Trophoblast cell (in vitro differentiated cells and primary cell): ENCODE results near the gene GRIA4.
A peak's percentile ranks its signal among the peaks of the same experiment; 100 is the strongest.

Experiments
- DNase-seq, 2 donors: peaks; one replicate each; pipeline ENCODE4 v3.0.0-alpha.2; 2016
- H2AFZ ChIP-seq: 2 replicates; pipeline ENCODE4 v1.6.1; 2013; ENCODE audit warnings: low read length, moderate library complexity, mild to moderate bottlenecking; ENCODE audit not compliant: insufficient read depth, poor library complexity
- H2AK5ac ChIP-seq: 2 replicates; pipeline ENCODE4 v1.6.1; 2013; ENCODE audit warnings: mild to moderate bottlenecking, low read length
- H2BK120ac ChIP-seq: 2 replicates; pipeline ENCODE4 v1.6.1; 2013; ENCODE audit warnings: low read length, mild to moderate bottlenecking, moderate library complexity; ENCODE audit not compliant: insufficient read depth, poor library complexity
- H2BK12ac ChIP-seq: 2 replicates; pipeline ENCODE4 v1.6.1; 2013; ENCODE audit warnings: mild to moderate bottlenecking, low read length, moderate library complexity
- H2BK5ac ChIP-seq: 2 replicates; pipeline ENCODE4 v1.6.1; 2013; ENCODE audit warnings: low read length, low read depth, moderate library complexity, mild to moderate bottlenecking; ENCODE audit not compliant: poor library complexity
- H3K14ac ChIP-seq: 2 replicates; pipeline ENCODE4 v1.6.1; 2013; ENCODE audit warnings: mild to moderate bottlenecking, low read length
- H3K18ac ChIP-seq: 2 replicates; pipeline ENCODE4 v1.6.1; 2013; ENCODE audit warnings: mild to moderate bottlenecking, low read length
- H3K23ac ChIP-seq: 2 replicates; pipeline ENCODE4 v1.6.1; 2013; ENCODE audit warnings: low read length
- H3K27ac ChIP-seq: 2 replicates; pipeline ENCODE4 v1.5.1; 2013; ENCODE audit warnings: low read depth, mild to moderate bottlenecking, inconsistent platforms, low read length, moderate library complexity
- H3K27me3 ChIP-seq: 2 replicates; pipeline ENCODE4 v1.6.1; 2013; ENCODE audit warnings: inconsistent platforms, mild to moderate bottlenecking, low read length, moderate library complexity; ENCODE audit not compliant: insufficient read depth
- H3K36me3 ChIP-seq, 2 experiments: 1 replicate in 1 of 2; 2 replicates in 1 of 2; pipeline ENCODE4 v1.6.1; 2013; ENCODE audit warnings: low read length in 2 of 2, mild to moderate bottlenecking in 2 of 2, moderate library complexity in 1 of 2; ENCODE audit not compliant: insufficient read depth in 2 of 2, control insufficient read depth in 1 of 2
- H3K4ac ChIP-seq: 2 replicates; pipeline ENCODE4 v1.6.1; 2013; ENCODE audit warnings: low read depth, mild to moderate bottlenecking, low read length, moderate library complexity
- H3K4me1 ChIP-seq, 2 experiments: 1 replicate in 1 of 2; 2 replicates in 1 of 2; pipeline ENCODE4 v1.6.1; 2013; ENCODE audit warnings: low read length in 2 of 2, mild to moderate bottlenecking in 2 of 2, moderate library complexity in 1 of 2; ENCODE audit not compliant: insufficient read depth in 2 of 2, control insufficient read depth in 1 of 2
- H3K4me2 ChIP-seq: 2 replicates; pipeline ENCODE4 v1.6.1; 2013; ENCODE audit warnings: inconsistent platforms, mild to moderate bottlenecking, low read length, moderate library complexity
- H3K4me3 ChIP-seq: 2 replicates; pipeline ENCODE4 v1.5.1; 2013; ENCODE audit warnings: mild to moderate bottlenecking, low read depth, low read length, inconsistent platforms
- H3K79me1 ChIP-seq: one replicate; pipeline ENCODE4 v1.6.1; 2013; ENCODE audit warnings: low read length
- H3K79me2 ChIP-seq: 2 replicates; pipeline ENCODE4 v1.6.1; 2013; ENCODE audit warnings: low read length, mild to moderate bottlenecking; ENCODE audit not compliant: control insufficient read depth, insufficient read depth, poor library complexity
- H3K9ac ChIP-seq: 2 replicates; pipeline ENCODE4 v1.6.1; 2013; ENCODE audit warnings: mild to moderate bottlenecking, low read length
- H3K9me3 ChIP-seq: 2 replicates; pipeline ENCODE4 v1.6.1; 2013; ENCODE audit warnings: low read depth, mild to moderate bottlenecking, control low read depth, inconsistent platforms, low read length; ENCODE audit not compliant: insufficient read depth
- H4K12ac ChIP-seq: 2 replicates; pipeline ENCODE4 v1.6.1; 2013; ENCODE audit warnings: low read depth, mild to moderate bottlenecking, low read length, moderate library complexity
- H4K8ac ChIP-seq: 2 replicates; pipeline ENCODE4 v1.6.1; 2013; ENCODE audit warnings: low read depth, mild to moderate bottlenecking, low read length, moderate library complexity
- H4K91ac ChIP-seq: one replicate; pipeline ENCODE4 v1.6.1; 2013; ENCODE audit warnings: low read depth, mild to moderate bottlenecking, low read length, moderate library complexity
- WGBS: extraction: QIAGEN DNeasy Blood & Tissue Kit; methylation state at CpG from one replicate; pipeline ENCODE4 v1.1.7; 2013; ENCODE audit warnings: missing lambda C conversion rate; ENCODE audit not compliant: insufficient read length, insufficient coverage; ENCODE audit errors: extremely low coverage; 5-methylcytosine and 5-hydroxymethylcytosine counted together

GRIA4 gene

DNA sequence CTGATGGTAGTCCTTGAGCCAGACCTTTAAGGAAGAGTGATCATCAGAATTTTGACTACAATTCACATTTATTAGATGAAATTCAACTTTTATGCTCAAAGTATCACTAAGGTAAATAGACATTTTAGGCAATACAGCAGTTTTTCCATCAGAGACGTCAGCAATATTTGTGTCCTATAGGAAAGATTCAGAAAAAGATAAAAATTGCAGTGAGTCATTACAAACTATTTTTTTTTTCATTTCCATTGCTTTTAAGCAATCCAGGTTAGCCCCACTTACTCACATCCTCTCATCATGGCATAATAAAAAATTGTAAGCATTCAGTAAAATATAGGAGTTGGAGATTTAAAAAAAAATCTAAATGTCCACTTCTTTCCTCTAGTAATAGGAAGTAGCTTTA, 365.3 kb downstream of the GRIA4 start:
- Histone ChIP-seq H3K9me3 (no peaks in the 10 kb centered on the region), H3K27ac (no peak overlapping the region), H3K4me1 (no peaks in the 10 kb centered on the region), H3K23ac (no peak overlapping the region), H3K79me2 (no peaks in the 10 kb centered on the region), H2AK5ac (no peak overlapping the region), H4K12ac (no peak overlapping the region), H2BK12ac (no peak overlapping the region), H3K4me2 (no peak overlapping the region), H3K36me3 (no peaks in the 10 kb centered on the region), H3K79me1 (no peaks in the 10 kb centered on the region), H3K14ac (no peak overlapping the region), H3K18ac (no peak overlapping the region), H3K27me3 (no peaks in the 10 kb centered on the region), H2AFZ (no peak overlapping the region), H3K9ac (no peak overlapping the region), H2BK120ac (no peak overlapping the region), H3K4ac (no peak overlapping the region), H4K8ac (no peak overlapping the region), H3K4me3 (no peak overlapping the region), H2BK5ac (no peak overlapping the region), H4K91ac (no peak overlapping the region)
- peak in 1 of 2 donors; percentile 2 for DNase-seq
- no CpG with 5 or more reads among the region's 1 CpG for WGBS

DNA sequence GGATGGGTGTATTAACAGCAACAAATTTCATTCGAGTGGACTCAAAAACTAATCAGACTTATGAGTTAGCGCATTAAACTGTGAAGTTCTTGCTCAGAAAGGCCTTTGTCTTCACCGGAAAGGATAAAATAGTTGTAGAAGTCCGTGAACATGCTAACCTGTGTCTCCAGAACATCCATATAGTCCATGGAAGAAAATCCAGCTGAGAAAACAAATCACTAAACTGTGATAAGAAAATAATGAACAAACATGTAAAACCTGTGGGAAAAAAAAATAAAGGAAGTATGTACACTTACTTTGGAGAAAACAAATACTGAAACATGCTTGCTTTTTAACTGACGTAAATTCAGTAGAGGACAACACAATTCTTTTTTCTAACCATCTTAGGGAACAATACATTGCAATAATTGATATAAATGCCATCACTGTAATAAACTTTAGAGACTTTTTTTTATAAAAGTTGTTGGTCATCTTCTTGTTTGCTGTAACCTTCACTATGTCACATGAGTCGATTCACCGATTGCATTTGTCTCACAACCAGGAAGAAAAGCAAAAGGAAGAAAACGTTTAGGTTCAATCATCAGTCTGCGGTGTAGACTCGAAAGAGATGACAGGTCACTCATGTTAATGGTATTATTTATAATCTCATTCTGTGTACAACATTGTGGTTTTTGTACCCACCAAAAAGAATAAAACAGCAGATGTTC, 370.3 kb downstream of the GRIA4 start:
- no peak overlapping the region for H2BK120ac ChIP-seq
- H3K14ac ChIP-seq, result no peak overlapping the region
- no peak overlapping the region for H2AK5ac ChIP-seq
- WGBS, result no CpG with 5 or more reads among the region's 10 CpGs
- H3K4me3 ChIP-seq, result no peak overlapping the region
- no peaks in the 10 kb centered on the region for H3K79me1 ChIP-seq
- no peaks in the 10 kb centered on the region for H3K27me3 ChIP-seq
- no peak overlapping the region for H4K8ac ChIP-seq
- H3K4ac ChIP-seq, result no peak overlapping the region
- no peak overlapping the region for H3K18ac ChIP-seq
- H3K9me3 ChIP-seq, result no peaks in the 10 kb centered on the region
- H2AFZ ChIP-seq, result no peak overlapping the region
- no peak overlapping the region for H3K4me2 ChIP-seq
- H2BK12ac ChIP-seq, result no peak overlapping the region
- H4K12ac ChIP-seq, result no peak overlapping the region
- no peak overlapping the region for H3K23ac ChIP-seq
- H3K27ac ChIP-seq, result no peak overlapping the region
- DNase-seq, result no peak
- H2BK5ac ChIP-seq, result no peak overlapping the region
- no peaks in the 10 kb centered on the region for H3K4me1 ChIP-seq
- no peak overlapping the region for H4K91ac ChIP-seq
- no peaks in the 10 kb centered on the region for H3K36me3 ChIP-seq
- H3K79me2 ChIP-seq, result no peaks in the 10 kb centered on the region
- H3K9ac ChIP-seq, result no peak overlapping the region

DNA sequence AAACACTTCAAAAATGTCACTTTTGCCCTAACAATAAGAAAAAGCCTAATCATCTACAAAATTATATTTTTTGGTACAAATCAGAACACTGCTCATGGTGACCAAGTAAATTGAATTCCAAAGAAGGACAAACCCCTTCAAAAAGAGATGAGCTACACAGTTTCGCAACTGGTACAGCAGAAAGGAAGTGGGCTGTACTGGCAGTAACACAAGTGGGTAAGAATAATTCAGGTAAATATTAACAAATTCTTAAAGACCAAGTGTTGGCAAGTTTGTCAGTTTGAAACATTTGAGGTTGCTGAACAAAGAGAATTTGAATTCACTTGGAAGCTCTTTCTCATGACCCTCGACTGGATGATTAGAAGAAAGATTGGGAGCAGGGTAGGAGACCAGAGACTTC, 376.7 kb downstream of the GRIA4 start:
- Histone ChIP-seq H3K4me3 (no peak overlapping the region), H3K9ac (no peak overlapping the region), H3K4me1 (no peaks in the 10 kb centered on the region), H3K79me1 (no peaks in the 10 kb centered on the region), H3K9me3 (no peaks in the 10 kb centered on the region), H3K27me3 (no peaks in the 10 kb centered on the region), H2AFZ (no peak overlapping the region), H3K79me2 (no peaks in the 10 kb centered on the region), H3K4ac (no peak overlapping the region), H4K91ac (no peak overlapping the region), H3K36me3 (no peaks in the 10 kb centered on the region), H4K8ac (no peak overlapping the region), H2BK5ac (no peak overlapping the region), H2AK5ac (no peak overlapping the region), H3K18ac (no peak overlapping the region), H3K27ac (no peak overlapping the region), H4K12ac (no peak overlapping the region), H2BK12ac (no peak overlapping the region), H3K23ac (no peak overlapping the region), H2BK120ac (no peak overlapping the region), H3K14ac (no peak overlapping the region), H3K4me2 (no peak overlapping the region)
- no CpG with 5 or more reads among the region's 2 CpGs for WGBS
- no peak for DNase-seq

DNA sequence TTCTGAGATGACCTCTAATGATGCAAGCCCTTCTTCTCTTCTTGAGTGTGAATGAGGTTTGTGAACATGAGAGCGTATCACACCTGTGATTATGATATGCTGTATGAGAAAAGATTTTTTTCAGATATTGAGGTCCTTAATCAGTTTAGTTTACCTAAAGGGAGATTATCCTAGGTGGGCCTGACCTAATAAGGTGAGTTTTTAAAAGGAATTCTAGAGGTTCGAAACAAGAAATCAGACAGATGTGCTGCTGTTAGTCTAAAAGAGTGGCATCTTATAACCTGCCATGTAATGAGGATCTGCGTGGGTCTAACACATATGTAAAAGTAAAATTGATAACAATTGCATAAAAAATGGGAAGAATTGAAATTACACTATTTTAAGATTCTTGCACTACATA, 378.3 kb downstream of the GRIA4 start:
- Histone ChIP-seq H3K27me3 (no peaks in the 10 kb centered on the region), H3K14ac (no peak overlapping the region), H3K79me2 (no peaks in the 10 kb centered on the region), H3K9me3 (no peaks in the 10 kb centered on the region), H3K23ac (no peak overlapping the region), H3K4me1 (no peaks in the 10 kb centered on the region), H3K9ac (no peak overlapping the region), H2BK120ac (no peak overlapping the region), H3K36me3 (no peaks in the 10 kb centered on the region), H3K79me1 (no peaks in the 10 kb centered on the region), H3K27ac (no peak overlapping the region), H2AFZ (no peak overlapping the region), H3K4me2 (no peak overlapping the region), H3K4me3 (no peak overlapping the region), H3K4ac (no peak overlapping the region), H4K12ac (no peak overlapping the region), H2AK5ac (no peak overlapping the region), H4K8ac (no peak overlapping the region), H2BK12ac (no peak overlapping the region), H4K91ac (no peak overlapping the region), H3K18ac (no peak overlapping the region), H2BK5ac (no peak overlapping the region)
- WGBS, result no CpG with 5 or more reads among the region's 3 CpGs
- no peak for DNase-seq
